CD8-positive, alpha-beta memory T cell (primary cell): ENCODE results near the gene PLEKHO1. TPM values are rescaled to one million over a fixed set of nuclear protein-coding genes. Genes with fewer than 3 reads are reported as not detected.
"Not testable (repeated sequence)": the region's sequence is repeated elsewhere in the genome, so short reads cannot be mapped to it uniquely, and the experiment has no call there.

Experiments used
- CTCF ChIA-PET: fragments of 350-600 bp; sonication (Branson Sonifier 250); formaldehyde crosslinking; loops from one replicate; lab custom pipeline; 2021; ENCODE audit warnings: antibody characterized with exemption; lab: Charles Lee
- POLR2A ChIA-PET: fragments of 350-600 bp; sonication (Branson Sonifier 250); formaldehyde crosslinking; loops from one replicate; lab custom pipeline; 2021; ENCODE audit warnings: antibody characterized with exemption; lab: Charles Lee
- DNase-seq, 5 donors: peaks; one replicate each; pipeline versions ENCODE4 v3.0.0 to v3.0.0-alpha.2; 2020 to 2022; ENCODE audit warnings: mixed read lengths in 1 of 5
- H3K27ac ChIP-seq: one replicate; pipeline ENCODE4 v1.7.0; 2013; ENCODE audit warnings: low read depth, mild to moderate bottlenecking, low read length, moderate library complexity
- H3K27me3 ChIP-seq: 2 replicates; pipeline ENCODE4 v1.7.0; 2013; ENCODE audit warnings: low read length, mild to moderate bottlenecking; ENCODE audit not compliant: insufficient read depth, poor library complexity, severe bottlenecking
- H3K36me3 ChIP-seq: 2 replicates; pipeline ENCODE4 v1.7.0; 2013; ENCODE audit warnings: mild to moderate bottlenecking, low read length, moderate library complexity; ENCODE audit not compliant: insufficient read depth
- H3K4me1 ChIP-seq: 2 replicates; pipeline ENCODE4 v1.7.0; 2013; ENCODE audit warnings: mild to moderate bottlenecking, low read length, moderate library complexity; ENCODE audit not compliant: insufficient read depth
- H3K4me3 ChIP-seq: 2 replicates; pipeline ENCODE4 v1.7.0; 2013; ENCODE audit warnings: mild to moderate bottlenecking, low read length
- H3K9me3 ChIP-seq: 2 replicates; pipeline ENCODE4 v1.7.0; 2013; ENCODE audit warnings: mild to moderate bottlenecking, low read length
- H3K27ac Mint-ChIP-seq, 8 donors: one replicate each; pipeline ENCODE4 v1.8.0; 2020 to 2021; ENCODE audit warnings: mixed read lengths in 8 of 8, mild to moderate bottlenecking in 6 of 8, inconsistent platforms in 3 of 8, moderate library complexity in 3 of 8
- H3K27me3 Mint-ChIP-seq, 2 donors: one replicate each; pipeline ENCODE4 v1.8.0; 2020 to 2021; ENCODE audit warnings: mixed read lengths in 2 of 2, mild to moderate bottlenecking in 1 of 2, moderate library complexity in 1 of 2
- H3K36me3 Mint-ChIP-seq, 3 donors: one replicate each; pipeline ENCODE4 v1.8.0; 2020 to 2021; ENCODE audit warnings: mixed read lengths in 3 of 3, inconsistent platforms in 1 of 3, mild to moderate bottlenecking in 1 of 3
- H3K4me1 Mint-ChIP-seq, 3 donors: one replicate each; pipeline ENCODE4 v1.8.0; 2020 to 2021; ENCODE audit warnings: mixed read lengths in 3 of 3, inconsistent platforms in 1 of 3, mild to moderate bottlenecking in 1 of 3
- H3K4me3 Mint-ChIP-seq, 7 donors: one replicate each; pipeline ENCODE4 v1.8.0; 2020 to 2021; ENCODE audit warnings: mixed read lengths in 7 of 7, mild to moderate bottlenecking in 6 of 7, moderate library complexity in 4 of 7, inconsistent platforms in 2 of 7
- H3K9me3 Mint-ChIP-seq, 5 donors: one replicate each; pipeline ENCODE4 v1.8.0; 2020 to 2022; ENCODE audit warnings: mixed read lengths in 5 of 5, mild to moderate bottlenecking in 3 of 5, moderate library complexity in 2 of 5, inconsistent platforms in 1 of 5
- polyA plus RNA-seq: library from polyadenylated mRNA; unstranded; fragments of 300-500 nt; fragmentation: Illumina TruSeq; gene quantifications from one replicate; pipeline ENCODE4 v1.2.3, GENCODE V29; 2021
- total RNA-seq, 2 experiments: library from RNA; stranded (reverse); gene quantifications; one replicate each; pipeline ENCODE4 v1.2.3, GENCODE V29; 2021

PLEKHO1 gene
- total and polyA plus RNA-seq, 3 experiments from 2014 or later = 44.9 to 47.3 (median 47.2) TPM

DNA sequence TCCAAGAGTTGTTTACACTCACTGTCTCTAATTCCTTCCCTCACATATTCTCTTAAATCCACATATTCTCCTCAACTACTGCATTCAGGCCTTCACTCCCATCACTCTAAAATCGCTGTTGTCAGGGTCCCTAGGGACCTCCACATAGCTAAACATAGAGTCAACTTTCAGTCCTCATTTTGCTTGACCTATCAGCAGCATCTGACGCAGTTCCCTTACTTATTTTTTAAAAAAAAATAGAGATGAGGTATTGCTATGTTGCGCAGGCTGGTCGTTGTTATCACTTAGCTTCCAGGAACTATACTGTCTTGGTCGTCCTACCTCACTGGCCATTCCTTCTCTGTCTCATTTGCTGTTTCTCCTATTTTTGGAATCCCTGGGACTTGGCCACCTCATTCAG, 11.7 kb upstream of the PLEKHO1 start:
- ChIA-PET POLR2A (no interaction called here), CTCF (interaction anchor here (1.0 kb wide), 1 partner anchor 14 kb away, joined by 3 read pairs; no protein-coding TSS in a partner anchor)
- Histone ChIP-seq H3K27me3 (no peaks in the 10 kb centered on the region), H3K4me3 (no peak overlapping the region), H3K4me1 (no peaks in the 10 kb centered on the region), H3K27ac (no peak overlapping the region), H3K36me3 (no peaks in the 10 kb centered on the region), H3K9me3 (no peaks in the 10 kb centered on the region)
- Mint-ChIP-seq H3K4me1 (peaks cover 0 to 3% (median 0%) of the 10 kb centered on the region in 3 donors), H3K27ac (no peak overlapping the region), H3K27me3 (no peaks in the 10 kb centered on the region), H3K36me3 (peaks cover 4 to 12% (median 5%) of the 10 kb centered on the region in 3 donors), H3K4me3 (no peak overlapping the region), H3K9me3 (no peaks in the 10 kb centered on the region)
- DNase-seq = no peak

DNA sequence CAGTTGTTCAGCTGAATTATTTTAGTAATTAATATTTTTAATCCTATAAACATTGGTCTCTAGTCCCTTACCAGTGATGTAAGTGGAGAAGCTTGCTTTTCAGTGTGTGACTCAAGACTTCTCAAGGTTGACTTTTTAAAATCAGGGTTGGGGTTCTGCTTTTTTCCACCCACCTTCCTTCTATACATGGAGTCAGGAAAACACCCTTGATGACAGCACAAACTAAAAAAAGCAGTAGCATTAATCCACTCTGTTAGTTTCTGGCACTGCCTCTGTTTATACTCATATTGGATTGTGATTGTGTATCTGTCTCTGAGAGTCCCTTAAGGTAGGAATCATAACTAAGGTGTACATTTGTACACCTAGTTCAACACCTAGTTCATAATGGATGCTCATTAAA, 8.3 kb upstream of the PLEKHO1 start:
- Histone ChIP-seq H3K4me1 (peaks cover 11% of the 10 kb centered on the region), H3K36me3 (no peaks in the 10 kb centered on the region), H3K27me3 (no peaks in the 10 kb centered on the region), H3K9me3 (no peaks in the 10 kb centered on the region), H3K4me3 (no peak overlapping the region), H3K27ac (no peak overlapping the region)
- CTCF ChIA-PET = interaction anchor here (1.0 to 3.4 kb wide), 2 partner anchors 24 to 68 kb away, joined by 3 to 10 read pairs; no protein-coding TSS in a partner anchor
- H3K4me3 Mint-ChIP-seq = no peak overlapping the region
- peaks cover 4 to 20% (median 13%) of the 10 kb centered on the region in 3 donors for H3K4me1 Mint-ChIP-seq
- no peak for DNase-seq
- POLR2A ChIA-PET = interaction anchor here (1.7 kb wide), 1 partner anchor 9 kb away, joined by 7 read pairs; the partner anchor contains the start of gene PLEKHO1
- peak overlapping the region in 1 of 8 donors; percentile 46 for H3K27ac Mint-ChIP-seq
- peaks cover 3 to 4% (median 4%) of the 10 kb centered on the region in 3 donors for H3K36me3 Mint-ChIP-seq
- H3K9me3 Mint-ChIP-seq = no peaks in the 10 kb centered on the region
- no peaks in the 10 kb centered on the region for H3K27me3 Mint-ChIP-seq

DNA sequence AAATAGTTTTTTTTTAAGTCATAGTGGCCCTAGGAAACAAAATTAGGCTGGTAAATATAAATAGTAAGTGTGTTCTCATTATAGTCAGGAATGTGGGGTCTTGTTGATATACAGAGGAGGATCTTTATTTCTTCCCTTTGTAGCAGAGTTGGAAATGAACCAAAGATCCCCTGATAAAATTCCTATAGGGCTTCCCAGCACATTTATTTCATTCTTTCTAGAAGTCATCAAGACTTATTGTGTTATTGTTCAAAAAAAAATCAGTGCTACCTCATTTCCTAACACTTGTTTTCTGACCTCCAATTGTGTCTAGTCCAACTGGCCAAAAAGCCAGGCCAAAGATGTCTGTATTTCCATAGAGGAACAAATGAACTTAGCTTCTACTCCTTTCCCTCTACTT, 7.6 kb upstream of the PLEKHO1 start:
- no peaks in the 10 kb centered on the region for H3K9me3 Mint-ChIP-seq
- no peak for DNase-seq
- ChIA-PET CTCF (interaction anchor here (3.4 kb wide), 1 partner anchor 69 kb away, joined by 10 read pairs; no protein-coding TSS in a partner anchor), POLR2A (no interaction called here)
- H3K27ac Mint-ChIP-seq = peak overlapping the region in 2 of 8 donors; percentile 8 to 42
- H3K27me3 Mint-ChIP-seq = no peaks in the 10 kb centered on the region
- Histone ChIP-seq H3K27me3 (no peaks in the 10 kb centered on the region), H3K36me3 (no peaks in the 10 kb centered on the region), H3K4me1 (peaks cover 11% of the 10 kb centered on the region), H3K9me3 (no peaks in the 10 kb centered on the region), H3K4me3 (no peak overlapping the region), H3K27ac (no peak overlapping the region)
- H3K36me3 Mint-ChIP-seq = peaks cover 3 to 4% (median 3%) of the 10 kb centered on the region in 3 donors
- H3K4me3 Mint-ChIP-seq = no peak overlapping the region
- peaks cover 8 to 27% (median 20%) of the 10 kb centered on the region in 3 donors for H3K4me1 Mint-ChIP-seq

DNA sequence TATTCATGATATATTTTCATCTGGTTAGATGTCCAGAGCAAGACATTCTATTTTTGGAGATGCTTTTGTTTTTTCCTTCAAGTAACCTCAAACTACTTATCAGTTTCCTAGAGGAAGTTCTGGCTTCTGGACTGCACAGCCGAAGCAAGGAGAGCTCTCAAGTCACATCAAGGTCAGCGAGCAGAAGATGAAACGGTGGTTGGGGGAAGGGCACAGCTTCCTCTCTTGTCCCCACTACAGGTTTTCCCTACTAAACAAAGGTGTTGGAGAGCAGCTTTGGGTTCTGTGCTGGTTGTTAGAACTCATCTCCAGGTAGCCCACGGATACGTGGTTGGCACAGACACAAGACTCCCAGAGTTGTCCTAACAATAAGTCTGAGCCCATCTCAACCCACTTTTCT, 5.1 kb upstream of the PLEKHO1 start:
- peaks cover 0 to 5% (median 3%) of the 10 kb centered on the region in 3 donors for H3K36me3 Mint-ChIP-seq
- ChIA-PET POLR2A (no interaction called here), CTCF (no interaction called here)
- Histone ChIP-seq H3K4me1 (peaks cover 20% of the 10 kb centered on the region), H3K27ac (no peak overlapping the region), H3K36me3 (no peaks in the 10 kb centered on the region), H3K27me3 (no peaks in the 10 kb centered on the region), H3K4me3 (no peak overlapping the region), H3K9me3 (no peaks in the 10 kb centered on the region)
- no peak for DNase-seq
- H3K27ac Mint-ChIP-seq = peak overlapping the region in 6 of 8 donors; percentile 12 to 82 (median 48)
- H3K4me3 Mint-ChIP-seq = peak overlapping the region in 1 of 7 donors; percentile 8
- no peaks in the 10 kb centered on the region for H3K27me3 Mint-ChIP-seq
- no peaks in the 10 kb centered on the region for H3K9me3 Mint-ChIP-seq
- H3K4me1 Mint-ChIP-seq = peaks cover 24 to 48% (median 40%) of the 10 kb centered on the region in 3 donors

DNA sequence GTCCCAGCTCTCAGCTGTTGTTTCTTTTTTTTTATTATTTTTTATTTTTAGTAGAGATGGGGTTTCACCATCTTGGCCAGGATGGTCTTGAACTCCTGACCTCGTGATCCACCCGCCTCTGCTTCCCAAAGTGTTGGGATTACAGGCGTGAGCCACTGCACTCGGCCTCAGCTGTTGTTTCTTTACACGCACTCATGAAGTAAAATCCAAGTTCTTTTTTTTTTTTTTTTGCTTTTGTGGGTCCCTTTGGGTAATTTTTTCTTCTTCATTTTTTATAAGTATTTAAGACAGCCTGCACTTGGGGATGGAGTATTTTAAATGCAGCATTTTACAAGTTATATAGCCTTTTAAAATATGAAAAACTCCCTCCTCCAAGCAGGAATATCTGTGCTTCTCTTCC, 3.7 kb upstream of the PLEKHO1 start:
- H3K4me3 ChIP-seq, H3K27ac ChIP-seq, H3K9me3 Mint-ChIP-seq, H3K27me3 ChIP-seq, H3K27me3 Mint-ChIP-seq, H3K36me3 ChIP-seq, DNase-seq, H3K36me3 Mint-ChIP-seq, CTCF ChIA-PET, H3K4me3 Mint-ChIP-seq, H3K9me3 ChIP-seq: not testable (repeated sequence)
- Mint-ChIP-seq H3K4me1 (peaks cover 25 to 49% (median 41%) of the 10 kb centered on the region in 3 donors), H3K27ac (peak overlapping the region in 1 of 8 donors; percentile 86)
- peaks cover 21% of the 10 kb centered on the region for H3K4me1 ChIP-seq
- POLR2A ChIA-PET = interaction anchor here (0.6 kb wide), 1 partner anchor 37 kb away, joined by 4 read pairs; no protein-coding TSS in a partner anchor

DNA sequence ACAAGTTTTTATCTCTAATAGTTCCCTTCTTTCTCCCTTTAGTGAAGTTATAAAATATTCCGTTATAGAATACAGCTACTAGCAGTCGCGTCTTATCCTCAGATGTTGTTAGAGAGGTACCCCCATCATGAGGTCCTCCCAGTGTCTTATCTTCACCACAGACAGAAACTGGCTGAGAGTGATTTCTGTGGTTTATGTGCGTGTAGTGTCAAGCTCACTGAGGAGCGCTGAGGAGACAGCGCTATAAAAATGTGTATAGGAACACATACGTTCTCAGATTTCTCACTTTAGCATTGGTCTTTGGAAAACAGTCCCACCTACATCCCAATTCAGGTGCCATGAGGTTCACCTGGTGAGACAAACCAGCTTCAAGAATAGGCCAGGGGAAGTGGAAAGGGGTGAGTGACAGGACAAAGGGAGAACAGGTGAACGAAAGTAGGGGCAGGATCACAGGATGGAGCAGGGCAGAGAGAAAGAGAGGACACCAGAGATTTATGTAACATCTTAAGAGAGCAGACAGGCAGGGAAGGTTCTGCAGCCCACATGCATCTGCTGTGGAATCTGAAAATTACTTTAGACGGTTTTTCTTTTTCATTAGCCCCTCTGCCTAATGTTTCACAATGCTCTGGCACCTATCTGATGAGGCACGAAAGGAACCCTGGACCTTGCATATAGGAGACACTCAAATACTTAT, 2.7 kb upstream of the PLEKHO1 start:
- ChIA-PET CTCF (no interaction called here), POLR2A (no interaction called here)
- H3K9me3 Mint-ChIP-seq = no peaks in the 10 kb centered on the region
- no peaks in the 10 kb centered on the region for H3K36me3 ChIP-seq
- no peaks in the 10 kb centered on the region for H3K27me3 ChIP-seq
- no peak overlapping the region for H3K4me3 ChIP-seq
- peaks cover 0 to 4% of the 10 kb centered on the region in 2 donors for H3K27me3 Mint-ChIP-seq
- H3K36me3 Mint-ChIP-seq = peaks cover 0 to 18% (median 2%) of the 10 kb centered on the region in 3 donors
- H3K27ac Mint-ChIP-seq = peak overlapping the region; percentile 6 to 86 (median 64)
- no peak overlapping the region for H3K27ac ChIP-seq
- H3K4me3 Mint-ChIP-seq = peak overlapping the region in 4 of 7 donors; percentile 3 to 85 (median 60)
- peaks cover 35 to 59% (median 51%) of the 10 kb centered on the region in 3 donors for H3K4me1 Mint-ChIP-seq
- no peaks in the 10 kb centered on the region for H3K9me3 ChIP-seq
- peaks cover 31% of the 10 kb centered on the region for H3K4me1 ChIP-seq
- peak in 1 of 5 donors; percentile 40 for DNase-seq

DNA sequence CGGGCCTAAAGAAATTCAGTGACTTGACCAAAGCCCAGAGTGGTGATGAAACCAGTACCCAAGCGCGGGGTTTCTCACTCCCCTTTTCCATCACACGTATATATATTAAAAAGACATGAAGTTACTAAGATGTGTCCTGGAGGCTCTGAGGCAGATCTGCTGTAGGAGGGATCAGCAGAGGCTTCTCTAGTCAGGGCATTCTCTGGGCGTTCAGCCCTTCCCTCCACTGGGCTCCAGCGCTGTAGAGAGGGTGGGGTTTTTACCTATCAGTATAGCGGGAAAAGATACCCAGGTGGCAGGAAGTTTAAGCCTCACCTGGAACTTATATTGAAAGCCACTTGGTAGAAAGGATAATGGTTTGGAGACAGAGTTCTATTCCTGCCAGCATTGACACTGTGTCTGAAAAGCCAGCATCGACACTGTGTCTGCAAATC, 862 bp upstream of the PLEKHO1 start:
- Histone ChIP-seq H3K27ac (peak overlapping the region; percentile 39), H3K4me3 (peak overlapping the region; percentile 75), H3K4me1 (peaks cover 36% of the 10 kb centered on the region), H3K36me3 (peaks cover under 1% of the 10 kb centered on the region), H3K27me3 (no peaks in the 10 kb centered on the region), H3K9me3 (no peaks in the 10 kb centered on the region)
- peaks cover 0 to 32% (median 10%) of the 10 kb centered on the region in 3 donors for H3K36me3 Mint-ChIP-seq
- no peak for DNase-seq
- H3K27ac Mint-ChIP-seq = peak overlapping the region; percentile 83 to 95 (median 91)
- H3K4me1 Mint-ChIP-seq = peaks cover 45 to 71% (median 69%) of the 10 kb centered on the region in 3 donors
- peaks cover 0 to 4% of the 10 kb centered on the region in 2 donors for H3K27me3 Mint-ChIP-seq
- CTCF ChIA-PET = interaction anchor here (5.0 kb wide), 1 partner anchor 75 kb away, joined by 29 read pairs; no protein-coding TSS in a partner anchor
- H3K4me3 Mint-ChIP-seq = peak overlapping the region; percentile 88 to 95 (median 90)
- H3K9me3 Mint-ChIP-seq = no peaks in the 10 kb centered on the region
- POLR2A ChIA-PET = interaction anchor here (0.5 to 1.2 kb wide), 3 partner anchors 13 to 135 kb away, joined by 4 to 6 read pairs (median 5); no protein-coding TSS in a partner anchor
